HUDEP-2 (cell line): ENCODE measurements around the gene ZNF672.

Experiments
- DNase-seq, 76 experiments: peaks; one replicate each; lab custom pipeline; 2025; ENCODE audit not compliant: unreplicated experiment in 76 of 76; lab: John Stamatoyannopoulos, UW

ZNF672 gene

DNA sequence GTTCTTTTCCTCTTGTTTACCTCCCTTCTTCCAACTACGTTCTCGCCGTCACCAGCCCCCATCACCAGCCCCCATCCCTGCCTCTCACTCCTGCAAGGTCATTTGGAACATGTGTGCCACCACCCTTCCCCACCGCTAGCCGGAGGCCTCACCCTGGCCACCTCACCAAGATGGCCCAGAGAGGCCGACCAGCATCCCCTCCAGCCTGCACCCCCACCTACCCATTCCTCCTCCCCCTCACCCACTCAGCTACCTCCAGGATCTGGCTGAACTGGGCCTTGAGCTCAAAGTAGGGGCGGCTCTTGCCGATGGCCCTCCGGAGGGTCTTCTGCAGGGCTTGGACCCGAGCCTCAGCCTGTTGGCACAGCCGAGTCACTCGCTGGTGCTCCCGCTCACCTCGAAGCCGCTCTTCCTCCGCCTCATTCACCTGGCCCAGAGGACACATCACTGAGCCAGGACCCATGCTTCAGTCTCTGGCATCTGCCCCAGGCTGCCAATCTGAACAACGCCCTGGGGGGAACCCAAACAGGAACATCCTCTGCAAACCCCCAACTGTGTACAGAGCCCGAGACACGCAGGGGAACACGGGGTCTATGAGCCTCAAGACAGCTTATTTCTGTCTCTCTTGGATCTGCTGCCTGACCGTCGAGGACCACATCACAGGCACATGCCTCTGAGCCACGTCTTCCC is 25.1 kb upstream of the ZNF672 start:
- no peak for DNase-seq

DNA sequence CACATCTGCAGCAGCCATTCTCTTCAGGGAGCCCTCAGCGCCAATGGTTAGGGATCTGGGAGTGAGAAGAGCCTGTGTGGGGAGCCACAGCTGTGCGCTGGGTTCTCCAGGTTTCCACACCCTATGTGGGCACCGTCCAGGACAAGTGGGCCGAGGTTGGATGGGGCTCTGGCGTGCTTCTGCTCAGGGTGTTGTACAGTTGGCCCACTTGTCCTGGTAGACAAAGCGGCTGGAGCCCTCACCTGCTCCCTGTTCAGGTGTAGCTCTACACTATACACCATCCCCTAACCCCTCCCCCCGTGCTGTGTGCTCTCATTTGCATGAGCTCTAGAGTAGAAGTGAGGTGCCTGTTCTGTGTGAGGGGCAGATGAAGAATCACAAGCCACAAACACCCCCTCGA is 24.5 kb upstream of the ZNF672 start:
- DNase-seq: no peak

DNA sequence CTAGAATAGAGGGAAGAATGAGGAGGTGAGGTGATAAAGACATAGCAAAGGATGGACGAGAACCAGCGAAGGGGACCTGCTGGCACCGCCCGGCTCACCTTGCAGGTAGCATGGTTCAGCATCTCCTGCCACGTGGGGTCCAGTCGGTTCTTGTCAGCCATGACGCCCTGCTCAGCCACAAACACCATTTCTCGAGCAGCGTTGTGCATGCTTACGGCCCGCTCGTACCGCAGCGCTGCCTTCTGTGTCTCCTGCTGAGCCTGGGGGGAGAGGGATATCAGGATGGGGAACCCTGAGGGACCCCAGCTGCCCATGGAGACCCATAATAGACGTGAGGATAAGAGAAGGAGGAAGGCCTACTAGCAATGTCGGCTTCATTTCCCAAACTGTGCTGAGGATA is 23.7 kb upstream of the ZNF672 start:
- no peak for DNase-seq

DNA sequence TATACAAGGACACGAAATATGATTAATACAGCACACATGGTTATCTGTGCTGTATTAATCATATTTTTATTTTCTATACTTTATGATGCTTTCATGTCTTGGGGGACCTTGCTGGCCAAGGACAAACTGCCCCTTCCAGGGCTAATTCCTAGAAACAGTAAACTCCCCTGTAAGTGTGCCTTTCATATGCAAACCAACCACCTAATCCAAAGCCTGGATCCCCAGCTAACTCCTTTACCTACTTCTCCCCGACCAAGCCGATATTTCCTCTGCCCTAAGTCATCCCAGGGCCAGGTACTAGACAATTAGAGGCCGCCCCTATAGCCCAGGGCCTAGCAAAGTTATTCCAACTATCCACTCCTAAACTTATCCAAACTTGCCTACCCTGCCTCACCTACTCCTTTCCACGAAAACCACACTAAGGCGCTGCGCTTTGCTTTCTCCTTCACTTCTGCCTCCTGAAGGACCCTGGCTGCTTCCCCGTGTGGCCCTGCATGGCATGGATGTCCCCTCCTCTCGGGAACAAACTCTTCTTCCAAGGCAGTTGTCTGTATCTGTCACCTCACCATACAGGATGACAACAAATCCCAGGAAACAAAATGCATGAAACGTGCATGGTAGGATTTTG is 22.5 kb upstream of the ZNF672 start:
- DNase-seq: no peak

DNA sequence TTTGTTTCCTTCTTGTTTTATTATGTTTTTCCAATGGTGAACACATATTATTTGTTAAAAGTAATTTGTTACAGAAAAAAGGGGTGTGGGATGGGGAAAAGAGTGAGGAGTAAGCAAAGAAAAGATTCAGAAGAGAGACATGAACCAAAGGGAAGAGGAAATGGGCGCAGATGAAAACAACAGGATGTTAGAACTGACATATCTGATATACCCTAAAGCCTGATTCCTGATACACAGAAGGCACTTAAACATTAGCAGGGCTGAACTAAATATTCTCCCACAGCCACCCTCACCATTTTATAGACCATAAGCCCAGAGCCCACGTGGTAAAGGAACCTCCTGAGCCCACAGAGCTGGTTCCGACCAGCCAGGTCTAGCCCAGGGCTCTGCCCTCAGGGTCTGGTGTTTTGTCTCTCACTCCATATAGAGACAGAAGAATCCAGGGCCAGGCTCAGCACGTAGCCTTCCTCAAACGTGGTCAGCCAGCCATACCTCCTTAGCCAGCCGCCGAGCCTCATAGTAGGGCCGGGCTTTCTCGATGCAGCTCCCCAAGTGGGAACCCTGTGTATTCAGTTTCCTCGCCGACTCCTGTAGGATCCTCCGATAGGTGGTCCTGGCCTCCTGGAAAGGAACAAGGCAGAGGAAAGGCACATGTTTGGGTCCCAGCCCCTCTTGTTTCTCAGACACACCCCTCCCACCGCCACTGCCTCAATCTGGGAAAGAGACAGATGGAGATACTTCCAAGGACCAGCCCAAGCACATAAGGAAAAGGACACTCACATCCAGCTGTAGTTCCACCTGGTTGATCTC is 21.8 kb upstream of the ZNF672 start:
- DNase-seq: no peak

DNA sequence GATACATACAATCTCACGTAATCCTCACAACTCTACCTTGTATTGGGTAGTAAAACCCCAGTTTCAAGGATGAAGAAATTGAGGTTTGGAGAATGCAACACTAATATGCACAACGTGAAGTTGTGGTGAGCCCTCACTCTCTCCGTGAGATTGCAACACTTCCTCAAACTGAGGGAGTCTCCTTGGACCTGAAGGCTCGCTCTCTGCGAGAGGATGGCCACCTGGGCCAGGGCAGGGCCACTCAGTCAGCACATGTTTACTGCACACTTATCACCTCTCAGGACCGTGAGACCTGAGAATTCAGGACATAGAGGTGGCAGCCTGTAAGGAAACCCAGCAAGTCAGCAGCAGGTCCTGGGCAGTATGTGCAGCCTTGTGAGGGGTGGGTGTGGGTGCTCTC is 21.0 kb upstream of the ZNF672 start:
- no peak for DNase-seq

DNA sequence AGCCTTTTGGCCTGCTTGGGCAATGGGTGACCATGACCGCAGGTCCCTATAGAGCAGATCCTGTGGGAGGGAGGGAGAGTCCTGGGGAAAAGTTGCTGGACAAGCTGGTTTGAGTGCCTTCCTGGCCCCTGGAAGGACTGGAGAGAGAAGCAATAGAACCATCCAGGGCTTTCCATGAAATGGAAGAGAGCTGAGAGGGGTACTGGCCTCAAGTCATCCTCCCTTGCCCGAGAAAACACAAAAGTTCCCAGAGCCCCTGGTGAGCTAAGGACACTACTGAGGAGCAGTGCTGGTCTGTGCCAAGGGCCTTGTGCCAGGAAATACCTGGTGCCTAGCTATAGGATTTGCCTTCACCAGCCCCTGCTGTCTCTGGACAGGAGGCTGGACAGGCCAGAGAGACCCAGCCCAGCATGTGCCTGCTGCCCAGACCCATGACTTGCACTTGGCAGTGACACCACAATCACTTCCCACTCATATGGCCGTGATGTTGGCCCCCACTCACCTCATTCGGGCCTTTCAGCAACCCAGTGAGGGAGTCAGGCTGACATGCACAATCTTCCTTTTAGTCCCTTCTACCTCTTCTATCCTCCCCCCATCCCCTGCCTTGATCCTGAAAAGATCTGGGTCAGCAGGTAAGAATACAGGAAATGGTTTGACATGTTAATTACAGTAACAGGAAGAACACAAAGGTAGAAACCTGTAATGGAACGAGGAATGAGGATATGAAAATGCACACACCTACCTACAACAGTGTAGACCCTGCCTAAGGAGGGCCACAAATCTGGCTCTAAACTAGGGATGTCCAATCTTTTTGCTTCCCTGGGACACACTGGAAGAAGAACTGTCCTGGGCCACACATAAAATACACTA is 19.3 kb upstream of the ZNF672 start:
- DNase-seq: no peak

DNA sequence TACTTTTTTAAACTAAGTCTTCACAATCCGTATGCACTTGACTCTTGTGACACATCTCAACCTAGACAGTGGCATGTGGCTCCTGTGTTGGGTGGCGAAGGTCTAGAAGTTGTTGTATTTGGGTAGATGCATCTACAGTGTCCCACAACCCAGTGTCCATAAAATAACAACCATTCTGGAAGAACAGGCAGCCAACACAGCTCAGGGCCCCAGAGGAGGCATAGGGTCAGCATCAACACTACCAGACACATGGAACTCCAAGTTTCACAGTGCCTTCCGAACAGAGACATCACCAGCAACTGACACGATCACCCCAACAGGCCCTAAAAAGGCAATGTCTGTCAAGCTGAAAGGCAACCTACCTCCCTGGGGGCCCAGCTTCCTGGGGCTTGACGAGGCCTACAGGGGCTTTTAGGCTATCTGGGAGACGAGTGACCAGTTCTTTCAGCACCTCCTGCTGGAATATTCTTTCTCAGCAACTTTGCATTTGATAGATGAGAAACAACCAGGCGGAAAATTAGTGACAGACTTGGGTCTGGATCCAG is 17.9 kb upstream of the ZNF672 start:
- no peak for DNase-seq

DNA sequence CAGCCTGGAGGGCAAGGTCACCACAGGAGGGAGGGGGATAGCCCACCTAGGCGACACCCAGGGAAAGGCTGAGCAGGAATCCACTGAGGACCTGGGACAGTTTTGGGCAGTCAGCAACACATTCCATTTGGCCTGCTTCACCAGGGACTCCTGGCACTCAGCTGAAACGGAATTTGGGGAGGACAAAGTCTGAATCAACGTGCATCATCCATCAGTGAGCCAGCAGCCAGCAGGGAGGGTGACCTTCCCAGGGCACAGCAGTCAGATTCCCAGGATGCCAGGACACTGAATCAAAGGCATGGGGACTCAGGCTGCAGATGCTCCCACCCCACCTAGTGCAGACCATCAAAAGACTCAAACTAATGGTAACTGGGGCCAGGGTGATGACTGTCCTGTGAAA is 16.9 kb upstream of the ZNF672 start:
- DNase-seq: no peak

DNA sequence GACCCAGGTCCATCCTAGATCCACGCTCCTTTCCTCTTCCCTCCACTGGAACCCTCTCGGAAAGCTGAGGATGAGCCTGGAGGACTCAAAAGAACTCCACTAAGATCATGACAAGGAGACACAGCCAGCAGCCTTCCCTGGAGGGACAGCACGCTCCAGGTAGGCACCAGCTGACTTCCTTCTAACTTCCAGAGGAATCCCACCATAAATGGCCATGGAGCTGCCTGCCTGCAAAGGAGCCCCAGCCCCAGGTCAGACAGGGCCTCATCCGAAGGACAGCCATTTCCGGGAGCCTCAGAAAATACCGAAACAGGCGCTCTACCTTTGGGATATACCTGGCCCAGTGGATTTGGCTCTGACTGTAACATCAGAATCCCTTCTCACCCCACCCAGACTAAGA is 16.4 kb upstream of the ZNF672 start:
- DNase-seq: no peak

DNA sequence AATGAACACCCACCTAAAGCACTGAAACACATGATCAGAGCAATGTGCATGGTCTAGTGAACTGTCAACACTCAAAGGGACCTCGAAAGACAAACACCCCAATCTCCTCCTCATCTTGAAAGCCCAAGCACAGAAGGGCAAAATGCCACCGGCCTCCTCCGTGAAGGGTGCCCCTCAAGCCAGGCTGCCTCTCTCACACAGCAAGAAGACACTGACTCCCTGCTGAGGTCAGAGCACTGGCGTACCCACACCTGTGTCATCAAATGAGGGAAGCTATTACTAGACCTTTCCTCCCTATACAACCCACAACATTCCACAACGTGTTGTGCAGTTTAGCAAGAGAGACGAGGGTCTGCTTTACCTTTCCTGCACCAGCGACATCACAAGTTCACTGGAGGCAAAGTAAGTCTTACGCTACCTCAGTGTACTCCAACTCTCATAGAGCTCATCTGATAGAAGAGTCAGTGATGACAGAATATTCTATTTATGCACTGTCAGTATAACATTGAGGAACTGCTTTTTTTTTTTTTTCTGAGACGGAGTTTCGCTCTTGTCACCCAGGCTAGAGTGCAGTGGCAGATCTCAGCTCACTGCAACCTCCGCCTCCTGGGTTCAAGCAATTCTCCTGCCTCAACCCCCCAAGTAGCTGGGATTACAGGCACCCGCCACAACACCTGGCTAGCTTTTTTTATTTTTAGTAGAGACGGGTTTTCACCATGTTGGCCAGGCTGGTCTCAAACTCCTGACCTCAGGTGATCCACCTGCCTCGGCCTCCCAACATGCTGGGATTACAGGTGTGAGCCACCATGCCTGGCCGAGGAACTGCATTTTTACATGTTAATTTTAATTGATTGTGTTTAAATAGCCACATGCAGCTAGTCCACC is 15.6 kb upstream of the ZNF672 start:
- DNase-seq: no peak

DNA sequence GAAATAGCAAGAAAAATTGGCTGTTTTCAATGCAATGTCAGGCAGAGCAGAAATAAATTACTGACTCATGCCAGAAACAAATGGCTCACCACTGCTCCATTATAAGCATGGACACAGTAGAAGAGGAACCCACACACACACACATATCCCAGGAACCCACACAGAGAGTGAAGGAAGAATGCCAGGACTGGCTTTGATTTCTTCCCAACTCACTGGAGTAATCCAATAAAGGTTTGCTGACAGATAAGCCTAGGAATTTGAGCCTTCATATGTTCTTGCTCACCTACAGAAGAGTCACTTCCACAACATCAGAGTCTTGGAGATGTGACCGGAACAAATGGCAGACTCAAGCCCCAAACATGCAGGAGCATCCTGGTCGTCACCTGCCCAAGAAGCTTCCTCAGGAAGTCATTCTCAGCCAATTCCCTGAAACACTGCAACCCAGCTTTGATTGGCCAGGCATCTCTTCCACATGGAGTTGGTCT is 14.5 kb upstream of the ZNF672 start:
- DNase-seq: no peak

DNA sequence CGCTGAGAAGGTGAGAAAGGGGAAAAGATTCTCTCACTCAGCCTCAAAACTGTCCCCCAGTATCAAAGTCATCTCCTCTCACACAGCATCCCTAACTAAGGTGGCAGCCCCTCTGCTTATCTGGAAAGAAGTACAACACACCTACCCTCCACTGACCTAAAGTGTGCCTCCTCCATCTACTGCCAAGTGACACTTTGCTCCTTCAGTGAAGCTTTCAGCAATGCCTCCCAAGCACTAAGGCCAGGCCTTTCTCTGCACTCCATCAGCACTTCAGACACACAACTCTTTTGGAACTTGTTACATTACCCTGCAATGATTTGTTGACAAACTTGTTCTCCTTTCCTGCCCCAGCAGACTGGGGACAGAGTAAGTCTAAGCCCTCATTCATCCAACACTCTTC is 13.7 kb upstream of the ZNF672 start:
- DNase-seq: no peak

DNA sequence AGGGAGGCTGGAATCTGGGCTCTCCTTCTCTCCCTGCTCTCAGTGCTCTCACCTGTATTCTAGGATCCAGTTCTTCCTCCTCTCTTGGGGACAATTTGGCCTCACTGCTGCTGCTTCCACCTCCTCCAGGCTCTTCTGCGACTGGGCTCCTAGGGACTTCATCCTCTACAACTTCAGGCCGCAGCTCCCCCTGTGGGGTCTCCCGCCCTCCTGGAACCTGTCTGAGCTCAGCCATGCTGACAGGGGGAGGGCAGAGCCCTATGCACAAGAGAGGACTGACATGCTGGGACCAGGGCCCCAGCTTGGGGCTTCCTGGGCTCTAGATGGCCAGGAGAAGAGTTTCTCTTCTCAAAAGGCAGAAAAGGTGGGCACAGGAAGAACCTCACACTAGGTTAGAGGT is 13.3 kb upstream of the ZNF672 start:
- DNase-seq: no peak

DNA sequence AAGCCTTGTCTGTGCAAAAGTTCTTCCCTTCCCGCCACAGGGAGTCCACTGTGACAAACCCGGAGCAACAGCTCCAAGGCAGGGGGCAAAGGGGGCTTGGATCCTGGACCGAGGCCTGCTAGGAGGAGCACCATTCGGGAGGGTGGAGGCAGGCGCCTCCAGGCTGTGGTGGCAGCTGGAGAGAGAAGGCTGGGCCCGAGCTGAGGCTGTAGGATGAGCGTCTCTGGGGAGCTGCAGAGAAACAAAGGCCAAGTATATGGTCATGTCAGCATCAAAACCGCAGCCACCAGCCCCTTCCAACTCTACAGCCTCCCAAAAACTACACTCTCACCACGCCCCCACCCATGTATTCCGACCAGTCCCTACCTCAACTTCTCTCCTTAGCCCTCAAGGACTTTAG is 12.9 kb upstream of the ZNF672 start:
- no peak for DNase-seq

DNA sequence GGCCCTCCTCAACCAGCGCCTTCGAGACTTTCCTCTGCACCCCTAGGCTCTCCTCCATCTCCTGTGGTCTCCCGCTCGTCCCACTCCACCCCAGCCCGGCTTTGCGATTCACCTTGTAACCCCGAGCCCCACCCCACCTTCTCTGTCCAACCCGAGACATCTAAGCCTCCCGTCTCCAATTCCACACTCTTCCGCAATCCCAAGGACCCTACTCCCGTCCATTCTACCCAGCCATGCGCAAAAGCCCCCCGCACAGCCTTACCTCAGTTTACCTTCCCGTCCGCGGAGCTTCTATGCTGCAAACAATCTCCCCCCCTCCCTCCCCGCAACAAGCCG is 12.5 kb upstream of the ZNF672 start:
- peak in 1 of 76 experiments; percentile 84 for DNase-seq

DNA sequence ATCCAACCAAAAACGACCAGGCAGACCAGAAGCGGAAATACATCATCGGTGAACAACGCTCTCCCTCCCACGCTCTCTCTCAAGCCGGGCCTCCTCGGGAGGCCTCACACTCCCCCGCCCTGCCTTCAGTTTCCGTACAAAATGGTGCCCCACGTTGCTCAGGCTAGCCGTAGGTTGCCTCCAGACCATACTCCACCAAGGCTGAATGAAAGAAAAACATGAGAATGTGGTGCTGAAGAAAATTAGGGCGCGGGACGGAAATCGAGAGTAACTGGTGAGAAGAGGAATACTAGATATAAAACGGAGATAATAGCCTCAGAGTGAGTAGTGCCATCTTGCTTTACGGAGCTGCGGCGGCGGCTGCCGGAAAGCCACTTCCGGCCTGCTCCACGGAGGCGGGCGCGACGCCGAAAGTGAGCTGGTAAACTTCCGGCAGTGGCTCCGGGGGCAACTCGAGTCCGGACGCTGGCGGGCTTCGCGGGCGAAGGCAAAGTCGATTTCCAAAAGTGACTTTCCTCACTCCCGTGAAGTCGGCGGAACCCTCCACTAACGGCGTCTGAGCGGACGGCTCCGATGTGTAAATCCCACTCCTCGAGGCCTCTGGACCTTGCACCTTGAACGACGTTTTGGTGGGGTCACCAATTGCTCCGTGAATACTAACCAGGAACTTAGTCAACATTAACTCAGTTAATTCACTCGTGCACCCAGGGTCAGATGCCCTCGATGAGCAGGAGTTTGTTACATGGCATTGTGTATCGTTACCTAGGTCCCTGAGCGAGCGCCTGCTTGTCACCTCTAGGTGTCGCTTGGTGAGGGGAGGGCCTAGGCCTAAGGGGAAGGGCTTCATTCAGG is 11.9 kb upstream of the ZNF672 start, which contains the start of gene SH3BP5L:
Gene SH3BP5L (minus strand): TSS at position 7 of the 852 bp plus-strand sequence. CDS start 980 bp downstream, outside the sequence.
- peak in 75 of 76 experiments; percentile 52 to 99 (median 86) for DNase-seq

DNA sequence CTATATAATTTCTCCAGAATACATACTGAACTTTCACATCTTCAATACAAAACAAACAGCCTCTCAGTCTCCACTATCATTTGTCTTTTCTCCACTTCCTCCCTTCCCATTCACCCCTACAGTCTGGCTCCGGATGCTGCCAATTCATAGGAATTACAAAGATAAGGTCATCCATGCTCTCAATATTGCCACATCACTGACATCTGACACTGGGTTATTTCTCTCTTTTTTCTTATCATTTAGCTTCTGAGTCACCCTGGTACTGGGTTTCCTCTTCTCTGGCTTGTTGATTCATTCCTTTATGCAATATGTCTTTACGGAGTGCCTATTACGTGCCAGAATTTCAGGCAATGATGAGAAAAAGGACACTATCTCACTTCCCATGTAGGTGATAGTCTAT is 9.2 kb upstream of the ZNF672 start:
- DNase-seq: peak in 35 of 76 experiments; percentile 7 to 76 (median 32)

DNA sequence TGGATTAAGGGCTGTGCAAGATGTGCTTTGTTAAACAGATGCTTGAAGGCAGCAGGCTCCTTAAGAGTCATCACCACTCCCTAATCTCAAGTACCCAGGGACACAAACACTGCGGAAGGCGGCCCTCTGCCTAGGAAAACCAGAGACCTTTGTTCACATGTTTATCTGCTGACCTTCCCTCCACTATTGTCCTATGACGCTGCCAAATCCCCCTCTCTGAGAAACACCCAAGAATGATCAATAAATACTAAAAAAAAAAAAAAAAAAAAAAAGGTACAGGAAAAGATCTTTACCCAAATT is 7.4 kb upstream of the ZNF672 start:
- DNase-seq: peak in 6 of 76 experiments; percentile 13 to 33 (median 24)
